IgD-negative memory B cell (primary cell): ENCODE data around the gene ABR. TPM values are rescaled to one million over a fixed set of nuclear protein-coding genes. Genes with fewer than 3 reads are reported as not detected.
A peak's percentile ranks its signal among the peaks of the same experiment; 100 is the strongest.

Experiments used
- H3K27ac Mint-ChIP-seq, 3 donors: one replicate each; pipeline ENCODE4 v1.8.0; 2020 to 2022; ENCODE audit warnings: mild to moderate bottlenecking in 3 of 3, mixed read lengths in 3 of 3, moderate library complexity in 1 of 3
- H3K27me3 Mint-ChIP-seq: one replicate; pipeline ENCODE4 v1.8.0; 2021; ENCODE audit warnings: mixed read lengths
- H3K36me3 Mint-ChIP-seq: one replicate; pipeline ENCODE4 v1.8.0; 2020; ENCODE audit warnings: mild to moderate bottlenecking, mixed read lengths
- H3K4me1 Mint-ChIP-seq, 3 donors: one replicate each; pipeline ENCODE4 v1.8.0; 2020 to 2022; ENCODE audit warnings: mixed read lengths in 3 of 3, mild to moderate bottlenecking in 1 of 3
- H3K4me3 Mint-ChIP-seq, 4 donors: one replicate each; pipeline ENCODE4 v1.8.0; 2020 to 2022; ENCODE audit warnings: mild to moderate bottlenecking in 4 of 4, mixed read lengths in 4 of 4, moderate library complexity in 3 of 4
- H3K9me3 Mint-ChIP-seq, 3 donors: one replicate each; pipeline ENCODE4 v1.8.0; 2020 to 2021; ENCODE audit warnings: mixed read lengths in 3 of 3, mild to moderate bottlenecking in 1 of 3
- polyA plus RNA-seq: library from polyadenylated mRNA; unstranded; fragments of 300-500 nt; fragmentation: Illumina TruSeq; gene quantifications from one replicate; pipeline ENCODE4 v1.2.3, GENCODE V29; 2021

The ABR gene
- polyA plus RNA-seq: 19.2 TPM

DNA sequence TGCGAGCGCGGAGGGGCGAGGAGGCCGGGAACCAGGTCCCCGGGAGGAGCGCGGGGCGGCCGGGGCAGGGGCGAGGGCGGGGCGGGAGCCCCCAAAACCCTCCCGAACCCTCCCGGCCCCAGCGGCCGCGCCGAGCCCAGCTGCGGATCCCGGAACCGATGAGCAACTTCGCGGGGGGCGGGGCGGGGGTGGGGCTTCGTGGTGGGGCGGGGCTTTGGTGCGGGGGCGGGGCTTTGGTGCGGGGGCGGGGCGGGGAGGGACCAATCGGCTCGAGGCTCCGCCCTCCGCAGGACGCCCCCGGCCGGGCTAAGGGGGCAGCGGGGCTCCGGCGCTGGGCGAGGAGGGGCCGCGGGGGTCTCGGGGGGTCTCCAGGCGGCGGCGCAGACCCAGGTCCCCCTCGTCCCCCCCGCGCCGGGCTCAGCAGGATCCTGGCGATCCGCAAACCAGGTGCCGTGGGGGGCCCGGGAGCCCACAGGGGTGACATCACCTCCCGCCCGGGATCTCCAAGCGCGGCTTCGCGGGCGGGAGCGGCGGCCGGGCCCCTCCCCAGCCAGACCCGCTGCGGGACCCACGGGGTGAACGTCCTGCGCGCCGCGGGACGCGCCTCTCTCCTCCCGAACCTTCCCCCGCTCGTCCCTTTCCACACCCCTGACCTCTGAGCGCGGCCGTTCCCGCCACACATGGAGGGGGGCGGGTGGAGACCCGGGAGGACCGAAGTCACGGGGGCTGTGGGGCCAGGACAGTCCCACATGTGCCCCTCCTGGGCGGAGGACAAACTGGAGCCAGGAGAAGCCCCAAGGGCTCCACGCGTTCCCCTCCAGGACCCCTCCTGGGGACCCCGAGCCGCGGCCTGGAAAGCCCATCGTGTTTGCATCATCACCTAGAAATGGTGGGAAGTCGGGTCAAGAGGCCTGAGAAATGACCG, at the start of gene ABR:
Gene ABR, minus strand, starts transcription at position 164 of the 925 bp plus-strand sequence. CDS start 254 bp downstream, outside the sequence.
- peaks cover 4% of the 10 kb centered on the region for H3K36me3 Mint-ChIP-seq
- H3K9me3 Mint-ChIP-seq: no peaks in the 10 kb centered on the region
- H3K27ac Mint-ChIP-seq: peak within 1 kb of the TSS; percentile 84 to 97 (median 94)
- peaks cover 24 to 37% (median 35%) of the 10 kb centered on the region in 3 donors for H3K4me1 Mint-ChIP-seq
- H3K27me3 Mint-ChIP-seq: peaks cover 26% of the 10 kb centered on the region
- H3K4me3 Mint-ChIP-seq: peak within 1 kb of the TSS; percentile 54 to 94 (median 90)

DNA sequence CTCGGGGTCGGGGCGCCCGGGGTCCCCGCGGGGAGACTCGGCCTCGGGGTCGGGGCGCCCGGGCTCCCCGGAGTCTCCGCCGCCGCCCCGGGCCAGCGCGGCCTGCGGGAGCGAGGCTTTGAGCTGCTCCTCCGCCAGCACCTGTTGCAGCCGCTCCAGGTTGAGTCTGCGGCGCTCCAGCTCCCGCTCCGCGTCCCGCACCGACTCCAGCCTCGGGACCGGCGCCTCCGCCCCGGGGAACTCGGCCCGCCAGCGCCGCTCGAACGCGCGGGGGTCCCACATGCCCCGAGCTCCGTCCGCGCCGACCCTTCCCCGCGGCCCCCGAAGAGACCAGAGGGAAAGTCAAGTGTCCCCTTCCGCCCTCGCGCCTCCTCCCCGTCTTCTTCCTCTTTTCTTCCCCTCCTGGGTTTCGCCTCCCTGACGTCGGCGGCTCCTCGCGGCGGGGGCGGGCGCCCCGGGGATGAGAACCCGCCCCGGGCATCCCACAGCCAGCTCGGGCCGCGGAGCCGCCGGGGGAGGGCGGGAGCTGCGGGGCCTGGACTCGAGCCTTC, 49.6 kb upstream of the ABR start:
- Mint-ChIP-seq H3K36me3 (peaks cover 2% of the 10 kb centered on the region), H3K27me3 (peaks cover 6% of the 10 kb centered on the region), H3K9me3 (no peaks in the 10 kb centered on the region), H3K27ac (peak overlapping the region in 2 of 3 donors; percentile 76 to 88), H3K4me1 (peaks cover 19 to 26% (median 25%) of the 10 kb centered on the region in 3 donors), H3K4me3 (peak overlapping the region; percentile 82 to 95 (median 92))

DNA sequence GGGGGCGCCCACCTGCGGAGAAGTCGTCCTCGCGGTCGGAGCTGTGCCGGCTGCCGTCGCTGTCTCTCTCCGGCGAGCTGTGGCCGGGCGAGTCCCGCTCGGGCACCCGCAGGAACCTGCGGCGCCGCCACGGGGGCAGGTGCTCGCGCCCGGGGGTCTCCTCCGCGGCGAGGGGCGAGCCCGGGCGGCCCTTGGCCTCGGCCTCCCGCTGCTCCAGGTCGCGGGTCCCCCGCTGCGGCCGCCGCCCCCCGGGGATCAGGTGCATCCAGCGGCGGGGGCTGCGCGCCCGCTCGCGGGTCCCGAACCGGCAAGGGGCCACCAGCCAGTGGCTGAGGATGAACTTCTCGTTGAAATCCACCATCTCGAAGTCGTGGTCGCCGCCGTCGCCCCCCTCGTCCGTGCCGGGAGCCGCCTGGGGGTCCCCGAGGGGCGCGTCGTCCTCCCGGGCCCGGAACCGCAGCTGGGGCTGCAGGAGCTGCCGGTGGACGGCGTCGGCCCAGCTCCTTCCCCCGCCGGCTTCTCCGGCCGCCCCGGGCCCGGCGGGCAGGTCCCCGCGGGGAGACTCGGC, 49.1 kb upstream of the ABR start:
- H3K36me3 Mint-ChIP-seq: peaks cover 2% of the 10 kb centered on the region
- H3K27me3 Mint-ChIP-seq: peaks cover 3% of the 10 kb centered on the region
- peaks cover 19 to 26% (median 23%) of the 10 kb centered on the region in 3 donors for H3K4me1 Mint-ChIP-seq
- peak overlapping the region; percentile 88 to 98 (median 94) for H3K4me3 Mint-ChIP-seq
- H3K9me3 Mint-ChIP-seq: no peaks in the 10 kb centered on the region
- peak overlapping the region in 2 of 3 donors; percentile 50 to 92 for H3K27ac Mint-ChIP-seq

DNA sequence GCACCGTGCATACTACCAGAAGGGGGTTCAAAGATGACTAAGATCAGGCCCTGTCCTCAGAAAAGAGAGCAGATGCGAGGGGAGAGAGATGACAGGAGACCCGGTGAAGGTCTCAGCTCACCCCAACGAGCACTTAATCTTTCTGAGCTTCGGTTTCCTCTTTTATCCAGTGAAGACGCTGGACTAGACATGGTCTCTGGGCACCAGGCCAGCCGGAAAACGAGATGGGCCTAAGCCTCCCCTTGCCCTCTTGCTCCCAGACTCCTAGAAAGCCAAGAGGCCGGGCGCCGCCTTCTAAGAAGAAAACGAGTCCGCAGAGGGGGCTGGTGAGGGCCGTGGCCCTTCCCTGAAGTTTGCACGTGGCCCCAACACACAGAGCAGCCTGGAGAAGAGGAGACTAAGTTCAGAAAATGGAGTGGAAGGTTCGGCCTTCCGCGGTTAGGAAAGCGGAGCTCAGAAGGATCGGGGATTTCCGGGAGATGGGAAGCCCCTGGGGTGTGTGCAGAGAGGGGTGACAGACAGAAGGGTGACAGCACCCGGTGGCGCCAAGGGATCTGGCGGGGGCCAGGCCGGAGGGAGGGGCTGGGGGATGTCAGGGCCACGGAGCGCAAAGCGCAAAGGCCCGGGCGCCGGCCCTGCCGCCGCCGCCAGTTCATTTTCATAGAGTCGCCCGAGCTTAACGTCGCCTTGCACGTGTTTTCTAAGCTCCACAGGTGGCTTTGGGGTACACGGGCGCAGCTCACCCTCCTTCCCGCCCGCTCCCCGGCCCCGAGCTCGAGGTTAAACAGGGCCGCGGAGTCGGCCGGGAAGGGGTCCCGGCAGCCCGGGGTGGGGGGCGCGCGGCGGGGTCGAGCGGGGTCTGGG, 48.4 kb upstream of the ABR start:
- Mint-ChIP-seq H3K36me3 (peaks cover 3% of the 10 kb centered on the region), H3K27ac (peak overlapping the region; percentile 50 to 94 (median 92)), H3K9me3 (no peaks in the 10 kb centered on the region), H3K4me1 (peaks cover 19 to 31% (median 26%) of the 10 kb centered on the region in 3 donors), H3K27me3 (peaks cover 3% of the 10 kb centered on the region), H3K4me3 (peak overlapping the region; percentile 88 to 98 (median 94))

DNA sequence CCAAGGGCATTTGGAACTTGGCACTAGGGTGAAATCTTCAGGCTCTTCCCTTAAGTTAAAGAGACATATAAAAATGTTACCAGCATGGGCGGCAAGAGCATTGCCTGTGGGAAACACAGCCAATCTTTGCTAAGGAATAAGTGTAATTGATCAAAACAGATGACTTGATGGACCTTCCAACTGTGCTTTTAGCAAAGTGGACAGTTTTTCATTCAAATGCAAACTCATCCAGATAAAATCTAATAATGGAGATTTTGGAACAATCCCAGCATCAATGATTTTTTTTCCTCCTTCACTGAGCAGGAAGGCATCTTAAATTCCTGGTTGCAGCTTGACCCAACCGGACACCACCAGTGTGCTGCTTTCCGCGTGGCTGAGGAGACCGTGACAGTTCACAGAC, 47.6 kb upstream of the ABR start:
- peaks cover 19 to 33% (median 27%) of the 10 kb centered on the region in 3 donors for H3K4me1 Mint-ChIP-seq
- H3K27ac Mint-ChIP-seq: peak overlapping the region in 2 of 3 donors; percentile 50 to 92

DNA sequence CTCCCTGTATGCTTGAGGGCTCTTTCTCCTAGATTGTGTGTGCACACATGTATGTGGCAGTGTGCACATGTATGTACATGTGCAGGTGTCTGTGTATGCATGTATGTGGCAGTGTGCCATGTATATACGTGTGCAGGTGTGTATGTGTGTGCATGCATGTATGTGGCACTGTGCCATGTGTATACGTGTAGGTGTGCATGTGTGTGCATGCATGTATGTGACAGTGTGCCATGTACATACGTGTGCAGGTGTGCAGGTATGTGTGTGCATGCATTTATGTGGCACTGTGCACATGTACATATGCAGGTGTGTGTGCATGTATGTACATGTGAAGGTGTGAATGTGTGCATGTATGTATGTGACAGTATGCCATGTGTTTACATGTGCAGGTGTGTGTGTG, 46.5 kb upstream of the ABR start:
- Mint-ChIP-seq H3K27me3 (peaks cover 2% of the 10 kb centered on the region), H3K27ac (no peak overlapping the region), H3K9me3 (no peaks in the 10 kb centered on the region), H3K4me3 (peak overlapping the region in 1 of 4 donors; percentile 97), H3K36me3 (peaks cover 3% of the 10 kb centered on the region), H3K4me1 (peaks cover 24 to 27% (median 27%) of the 10 kb centered on the region in 3 donors)

More for the DNA sequence above, 47.6 kb upstream of the ABR start:
- H3K9me3 Mint-ChIP-seq: no peaks in the 10 kb centered on the region
- peaks cover 3% of the 10 kb centered on the region for H3K27me3 Mint-ChIP-seq
- H3K36me3 Mint-ChIP-seq: peaks cover 3% of the 10 kb centered on the region
- H3K4me3 Mint-ChIP-seq: peak overlapping the region; percentile 60 to 97 (median 90)

DNA sequence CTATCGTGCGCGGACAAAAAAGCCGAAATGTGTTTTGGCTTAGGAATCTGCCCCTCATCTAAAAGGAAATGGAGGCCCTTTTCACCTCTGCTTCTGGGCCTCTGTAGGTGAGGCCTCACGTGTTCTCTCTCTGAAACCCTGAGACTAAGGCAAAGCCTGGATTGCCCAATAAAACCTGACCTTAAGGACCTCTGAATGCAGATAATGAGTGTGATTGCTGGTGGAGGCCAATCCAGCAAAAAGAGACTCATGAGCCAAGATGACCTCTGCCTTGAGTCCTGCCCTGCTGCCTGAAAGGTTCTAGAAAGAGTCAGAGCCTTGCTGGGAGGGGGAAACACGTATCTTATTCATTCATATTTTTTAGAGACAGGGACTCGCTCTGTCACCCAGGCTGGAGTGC, 44.5 kb upstream of the ABR start:
- Mint-ChIP-seq H3K4me1 (peaks cover 26 to 33% (median 30%) of the 10 kb centered on the region in 3 donors), H3K36me3 (peaks cover 3% of the 10 kb centered on the region), H3K4me3 (peak overlapping the region in 1 of 4 donors; percentile 7), H3K9me3 (no peaks in the 10 kb centered on the region), H3K27me3 (peaks cover 2% of the 10 kb centered on the region), H3K27ac (peak overlapping the region in 1 of 3 donors; percentile 80)

DNA sequence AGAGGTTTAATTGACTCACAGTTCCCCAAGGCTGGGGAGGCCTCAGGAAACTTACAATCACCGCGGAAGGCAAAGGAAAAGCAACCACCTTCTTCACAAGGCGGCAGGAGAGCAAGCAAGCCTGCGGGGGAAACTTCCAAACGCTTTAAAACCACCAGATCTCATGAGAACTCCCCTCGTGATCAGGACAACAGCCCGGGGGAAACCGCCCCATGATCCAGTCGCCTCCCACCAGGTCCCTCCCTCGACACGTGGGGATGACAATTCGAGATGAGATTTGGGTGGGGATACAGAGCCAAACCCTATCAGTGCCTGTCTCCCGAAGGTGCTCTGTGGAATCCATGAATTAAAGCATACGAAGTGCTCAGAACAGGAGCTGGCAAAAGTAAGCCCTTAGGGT, 43.9 kb upstream of the ABR start:
- Mint-ChIP-seq H3K36me3 (peaks cover 3% of the 10 kb centered on the region), H3K27ac (peak overlapping the region in 1 of 3 donors; percentile 33), H3K4me1 (peaks cover 26 to 33% (median 32%) of the 10 kb centered on the region in 3 donors), H3K27me3 (peaks cover 2% of the 10 kb centered on the region), H3K9me3 (no peaks in the 10 kb centered on the region), H3K4me3 (peak overlapping the region in 1 of 4 donors; percentile 7)

DNA sequence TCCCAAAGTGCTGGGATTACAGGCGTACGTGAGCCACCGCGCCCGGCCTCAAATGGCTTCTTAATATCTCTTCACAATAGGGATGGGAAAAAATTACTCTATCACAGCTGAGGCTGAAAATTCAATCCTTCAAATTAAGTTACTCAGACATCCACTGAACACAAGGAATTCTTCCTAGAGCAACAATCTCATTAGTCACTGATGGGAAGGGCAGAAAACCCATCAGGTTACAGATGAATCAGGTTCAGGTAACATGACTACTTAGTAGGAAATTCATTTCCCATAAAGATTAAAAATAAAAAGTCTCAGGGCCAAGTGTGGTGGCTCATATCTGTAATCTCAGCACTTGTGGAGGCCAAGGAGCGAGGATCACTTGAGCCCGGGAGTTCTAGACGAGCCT, 42.5 kb upstream of the ABR start:
- Mint-ChIP-seq H3K9me3 (no peaks in the 10 kb centered on the region), H3K4me1 (peaks cover 16 to 27% (median 27%) of the 10 kb centered on the region in 3 donors), H3K4me3 (no peak overlapping the region), H3K27ac (no peak overlapping the region), H3K36me3 (peaks cover 3% of the 10 kb centered on the region), H3K27me3 (no peaks in the 10 kb centered on the region)

DNA sequence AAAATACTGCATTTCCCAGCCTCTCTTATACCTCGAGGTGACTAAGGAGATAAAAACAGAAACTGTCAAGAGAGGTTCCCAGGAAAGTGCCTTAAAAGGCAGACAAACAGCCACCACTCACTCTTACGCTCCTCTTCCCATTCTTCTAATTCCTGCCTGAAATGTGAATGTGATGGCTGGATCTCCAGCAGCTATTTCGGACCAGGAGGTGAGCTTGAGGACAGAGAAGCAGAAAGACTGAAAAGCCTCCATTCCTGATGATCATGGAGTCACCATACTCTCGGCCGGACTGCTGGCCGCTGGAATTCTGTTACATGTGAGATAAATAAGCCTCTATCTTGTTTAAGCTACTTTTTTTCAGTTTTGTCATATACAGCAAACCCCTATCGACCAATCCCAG, 41.4 kb upstream of the ABR start:
- Mint-ChIP-seq H3K4me1 (peaks cover 17 to 32% (median 31%) of the 10 kb centered on the region in 3 donors), H3K27me3 (peaks cover 2% of the 10 kb centered on the region), H3K4me3 (peak overlapping the region in 2 of 4 donors; percentile 15 to 65), H3K9me3 (no peaks in the 10 kb centered on the region), H3K27ac (no peak overlapping the region), H3K36me3 (peaks cover 3% of the 10 kb centered on the region)

DNA sequence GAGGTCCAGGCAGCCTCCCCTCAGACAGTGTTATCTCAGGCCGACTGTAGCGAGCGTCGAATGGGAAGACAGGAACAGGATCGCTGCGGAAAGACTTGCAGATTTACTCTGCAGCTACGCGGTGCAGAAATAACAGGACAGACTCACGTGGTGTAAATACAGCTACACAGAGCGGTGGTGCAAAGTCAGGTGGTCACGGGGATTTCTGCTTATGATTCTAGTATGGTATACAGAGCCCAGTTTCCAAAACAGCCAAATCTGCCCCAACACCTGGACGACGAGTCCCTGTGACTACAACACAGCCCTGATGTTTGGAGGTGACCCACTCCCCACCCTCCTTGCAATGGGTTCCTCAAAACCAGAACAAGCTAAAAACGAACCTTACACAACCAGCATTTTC, 40.6 kb upstream of the ABR start:
- Mint-ChIP-seq H3K4me1 (peaks cover 20 to 39% (median 30%) of the 10 kb centered on the region in 3 donors), H3K27ac (peak overlapping the region in 2 of 3 donors; percentile 17 to 36)

DNA sequence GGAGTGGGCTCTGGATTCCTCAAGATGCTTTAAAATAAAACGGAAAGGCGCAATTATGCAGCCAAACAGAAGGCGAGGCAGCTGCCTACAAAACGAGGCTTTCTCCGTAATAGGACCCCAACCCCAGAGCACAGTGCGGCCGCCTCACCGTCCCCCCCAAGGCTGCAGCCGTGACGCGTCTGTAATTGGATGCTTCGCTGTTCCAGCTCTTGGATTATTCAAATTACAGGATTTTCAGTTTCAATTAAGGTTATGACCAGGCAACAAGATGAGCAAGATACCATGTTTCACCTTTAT, 37.3 kb upstream of the ABR start:
- H3K36me3 Mint-ChIP-seq: peaks cover 1% of the 10 kb centered on the region
- H3K9me3 Mint-ChIP-seq: no peaks in the 10 kb centered on the region
- H3K27ac Mint-ChIP-seq: peak overlapping the region in 1 of 3 donors; percentile 27
- peaks cover 2% of the 10 kb centered on the region for H3K27me3 Mint-ChIP-seq
- peak overlapping the region in 3 of 4 donors; percentile 20 to 84 (median 22) for H3K4me3 Mint-ChIP-seq
- peaks cover 26 to 44% (median 38%) of the 10 kb centered on the region in 3 donors for H3K4me1 Mint-ChIP-seq

More for the DNA sequence above, 40.6 kb upstream of the ABR start:
- Mint-ChIP-seq H3K4me3 (peak overlapping the region in 3 of 4 donors; percentile 15 to 62 (median 47)), H3K27me3 (peaks cover 2% of the 10 kb centered on the region), H3K9me3 (no peaks in the 10 kb centered on the region), H3K36me3 (peaks cover 3% of the 10 kb centered on the region)

DNA sequence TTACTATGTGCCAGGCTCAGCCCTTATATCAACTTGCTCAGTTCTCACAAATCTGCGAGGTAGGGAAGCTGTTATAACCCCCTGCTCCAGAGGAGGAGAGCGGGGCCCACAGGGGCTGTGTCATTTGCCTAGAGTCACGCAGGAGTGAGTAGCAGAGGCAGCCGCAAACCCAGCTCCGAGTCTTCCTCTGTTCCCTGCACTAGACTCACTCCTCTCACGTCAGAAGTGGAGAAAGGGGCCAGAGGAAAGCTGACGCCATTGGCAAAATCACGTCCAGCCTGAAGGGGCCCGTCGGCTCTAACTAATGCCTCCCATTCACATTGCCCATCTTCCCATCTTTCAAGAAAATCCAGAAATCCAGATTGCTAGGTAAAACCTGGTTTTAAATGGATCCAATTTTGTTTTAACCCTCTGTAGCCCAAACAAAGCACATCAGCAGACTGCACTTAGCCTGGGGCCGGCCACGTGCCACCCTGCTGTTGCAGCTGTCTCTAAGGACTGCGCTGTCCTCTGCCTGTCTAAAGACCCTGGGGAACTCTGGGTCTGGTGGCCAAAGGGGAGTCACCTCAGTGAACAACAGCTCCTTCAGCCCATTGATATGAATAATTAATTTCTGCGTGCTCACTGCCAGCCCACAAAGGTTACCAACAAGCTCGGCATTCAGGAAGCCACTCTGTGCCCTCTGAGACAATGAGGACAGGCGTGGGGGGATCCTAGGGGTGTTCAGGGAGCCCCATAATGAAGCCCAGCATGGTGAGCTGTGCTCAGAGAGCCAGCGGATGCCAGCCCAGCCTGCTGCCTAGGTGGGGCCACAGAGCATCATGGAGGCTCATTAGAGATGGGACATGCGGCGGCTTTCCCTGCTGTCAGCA, 36.7 kb upstream of the ABR start:
- H3K27me3 Mint-ChIP-seq: peaks cover 2% of the 10 kb centered on the region
- peak overlapping the region; percentile 20 to 91 (median 74) for H3K4me3 Mint-ChIP-seq
- peaks cover 22 to 46% (median 40%) of the 10 kb centered on the region in 3 donors for H3K4me1 Mint-ChIP-seq
- H3K9me3 Mint-ChIP-seq: no peaks in the 10 kb centered on the region
- H3K36me3 Mint-ChIP-seq: peaks cover 1% of the 10 kb centered on the region
- peak overlapping the region in 2 of 3 donors; percentile 17 to 27 for H3K27ac Mint-ChIP-seq
